T-helper 1 cell treated with Interleukin-12 subunit alpha and Interleukin-12 subunit beta and Interleukin-4 antibody, amounts not matched to agents 30 μg/mL and 1 μg/mL, for 36 hours (primary cell): Measurements from ENCODE around the gene DSTYK.
A peak's percentile ranks its signal among the peaks of the same experiment; 100 is the strongest.

Experiments used
- H3K27ac Mint-ChIP-seq: one replicate; pipeline ENCODE4 v1.8.0; 2021; ENCODE audit warnings: mild to moderate bottlenecking, mixed read lengths
- H3K27me3 Mint-ChIP-seq: one replicate; pipeline ENCODE4 v1.8.0; 2021; ENCODE audit warnings: low read depth, mixed read lengths
- H3K36me3 Mint-ChIP-seq: one replicate; pipeline ENCODE4 v1.8.0; 2021; ENCODE audit warnings: low read depth, mixed read lengths
- H3K4me1 Mint-ChIP-seq: one replicate; pipeline ENCODE4 v1.8.0; 2021; ENCODE audit warnings: low read depth, mixed read lengths
- H3K4me3 Mint-ChIP-seq: one replicate; pipeline ENCODE4 v1.8.0; 2021; ENCODE audit warnings: mild to moderate bottlenecking, moderate library complexity, mixed read lengths
- H3K9me3 Mint-ChIP-seq: one replicate; pipeline ENCODE4 v1.8.0; 2021; ENCODE audit warnings: mixed read lengths

The DSTYK gene

DNA sequence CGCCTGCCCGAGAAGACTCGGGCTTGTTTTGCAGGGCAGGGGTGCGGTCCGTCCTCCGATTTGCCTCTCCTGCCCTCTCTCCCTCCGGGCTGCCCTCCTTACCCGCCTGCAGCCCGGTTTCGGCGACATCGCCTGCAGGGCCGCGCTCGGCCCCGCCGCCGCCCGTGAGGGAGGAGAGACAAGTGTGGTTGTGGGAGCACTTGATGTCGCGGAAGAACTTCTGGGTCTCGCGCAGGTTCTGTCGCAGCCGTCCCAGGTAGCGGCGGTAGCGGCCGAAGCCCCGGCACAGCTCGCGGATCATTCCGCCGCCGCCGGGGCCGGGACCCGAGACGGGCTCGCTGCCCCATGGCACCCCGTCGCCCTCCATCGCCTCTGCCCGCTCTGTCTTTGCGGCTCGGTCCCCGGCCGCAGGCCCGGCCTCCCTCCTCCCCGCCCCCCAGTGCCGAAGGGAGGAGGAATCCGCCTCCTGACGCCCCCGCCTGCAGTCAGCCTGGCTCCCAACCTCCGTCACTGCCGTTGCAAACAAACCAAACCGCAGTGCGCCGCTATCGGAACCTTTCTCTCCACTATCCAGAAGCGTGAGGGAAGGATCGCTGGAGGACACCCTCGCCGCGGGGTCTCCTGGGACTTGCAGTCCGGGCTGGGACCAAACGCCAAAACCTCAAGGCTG, at the start of gene DSTYK:
Gene DSTYK (minus strand): TSS at position 534 of the 670 bp plus-strand sequence. CDS start 167 bp downstream, at position 367.
- H3K9me3 Mint-ChIP-seq: no peaks in the 10 kb centered on the region
- peaks cover 1% of the 10 kb centered on the region for H3K36me3 Mint-ChIP-seq
- H3K4me1 Mint-ChIP-seq: peaks cover 33% of the 10 kb centered on the region
- peak within 1 kb of the TSS; percentile 98 for H3K27ac Mint-ChIP-seq
- peak within 1 kb of the TSS; percentile 96 for H3K4me3 Mint-ChIP-seq
- H3K27me3 Mint-ChIP-seq: no peaks in the 10 kb centered on the region

GRCh38 chr1:205259998-205260397, 48.5 kb upstream of the DSTYK start:
- no peaks in the 10 kb centered on the region for H3K36me3 Mint-ChIP-seq
- no peak overlapping the region for H3K4me3 Mint-ChIP-seq
- peaks cover 28% of the 10 kb centered on the region for H3K4me1 Mint-ChIP-seq
- H3K27ac Mint-ChIP-seq: no peak overlapping the region
- H3K27me3 Mint-ChIP-seq: no peaks in the 10 kb centered on the region
- no peaks in the 10 kb centered on the region for H3K9me3 Mint-ChIP-seq

- no peaks in the 10 kb centered on the region for H3K27me3 Mint-ChIP-seq
- H3K9me3 Mint-ChIP-seq: no peaks in the 10 kb centered on the region
- no peak overlapping the region for H3K27ac Mint-ChIP-seq
- H3K4me1 Mint-ChIP-seq: peaks cover 28% of the 10 kb centered on the region
- H3K4me3 Mint-ChIP-seq: no peak overlapping the region
- H3K36me3 Mint-ChIP-seq: no peaks in the 10 kb centered on the region
These were observed 47.9 kb upstream of the DSTYK start for GRCh38 chr1:205259324-205259832.

- Mint-ChIP-seq H3K36me3 (no peaks in the 10 kb centered on the region), H3K9me3 (no peaks in the 10 kb centered on the region), H3K4me3 (no peak overlapping the region), H3K4me1 (peaks cover 28% of the 10 kb centered on the region), H3K27ac (no peak overlapping the region), H3K27me3 (no peaks in the 10 kb centered on the region)
These were observed 47.2 kb upstream of the DSTYK start for GRCh38 chr1:205258719-205259118.

GRCh38 chr1:205258261-205258691, 46.8 kb upstream of the DSTYK start:
- no peak overlapping the region for H3K27ac Mint-ChIP-seq
- peaks cover 26% of the 10 kb centered on the region for H3K4me1 Mint-ChIP-seq
- H3K9me3 Mint-ChIP-seq: no peaks in the 10 kb centered on the region
- no peak overlapping the region for H3K4me3 Mint-ChIP-seq
- H3K27me3 Mint-ChIP-seq: no peaks in the 10 kb centered on the region
- H3K36me3 Mint-ChIP-seq: no peaks in the 10 kb centered on the region

GRCh38 chr1:205257735-205258134, 46.2 kb upstream of the DSTYK start:
- Mint-ChIP-seq H3K9me3 (no peaks in the 10 kb centered on the region), H3K4me3 (no peak overlapping the region), H3K36me3 (no peaks in the 10 kb centered on the region), H3K27me3 (no peaks in the 10 kb centered on the region), H3K4me1 (peaks cover 21% of the 10 kb centered on the region), H3K27ac (no peak overlapping the region)

- no peaks in the 10 kb centered on the region for H3K36me3 Mint-ChIP-seq
- no peaks in the 10 kb centered on the region for H3K27me3 Mint-ChIP-seq
- no peaks in the 10 kb centered on the region for H3K9me3 Mint-ChIP-seq
- peaks cover 16% of the 10 kb centered on the region for H3K4me1 Mint-ChIP-seq
- no peak overlapping the region for H3K4me3 Mint-ChIP-seq
- H3K27ac Mint-ChIP-seq: no peak overlapping the region
These were observed 45.6 kb upstream of the DSTYK start for GRCh38 chr1:205256951-205257625.

DNA sequence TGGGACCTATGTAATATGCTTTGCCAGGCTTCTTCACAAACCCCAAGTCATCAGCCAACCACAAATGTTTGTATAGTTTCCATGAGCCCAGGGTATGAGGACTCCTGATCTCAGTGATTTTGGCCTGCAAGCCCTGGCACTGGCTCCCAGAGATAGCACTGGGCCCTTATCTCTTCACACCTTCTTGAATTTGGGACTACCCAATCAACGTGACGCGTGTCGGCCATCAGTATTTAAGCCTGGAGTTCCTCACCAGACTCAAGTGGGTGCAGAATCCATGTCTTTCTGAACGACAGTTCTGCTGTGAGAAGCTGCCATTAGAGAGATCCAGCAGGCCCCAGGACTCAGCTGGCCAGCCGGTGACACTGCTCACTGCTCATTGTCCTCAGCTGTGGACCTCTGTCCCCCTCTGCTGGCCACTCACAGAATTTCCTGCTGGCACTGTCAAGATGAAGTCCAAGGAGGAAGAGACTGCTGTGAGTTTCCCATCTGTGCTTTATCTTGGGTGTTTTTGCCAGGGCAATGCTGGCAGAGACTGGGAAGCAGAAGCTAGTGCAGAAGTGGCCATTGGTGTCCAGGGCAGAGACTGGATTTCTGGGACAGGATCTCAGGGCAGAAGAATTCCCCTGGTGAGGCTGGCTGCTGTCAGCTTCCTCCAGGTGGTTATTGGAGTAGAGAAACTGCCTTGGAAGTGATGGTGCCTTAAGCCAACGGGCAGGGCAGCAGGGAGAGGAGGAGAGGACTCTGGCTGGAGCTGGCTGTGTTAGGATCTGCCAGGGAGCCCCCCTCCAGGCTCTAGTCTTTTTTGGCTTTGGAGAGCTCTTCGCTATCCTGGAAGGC, 44.7 kb upstream of the DSTYK start:
- no peaks in the 10 kb centered on the region for H3K9me3 Mint-ChIP-seq
- peaks cover 11% of the 10 kb centered on the region for H3K4me1 Mint-ChIP-seq
- no peaks in the 10 kb centered on the region for H3K36me3 Mint-ChIP-seq
- no peaks in the 10 kb centered on the region for H3K27me3 Mint-ChIP-seq
- H3K4me3 Mint-ChIP-seq: no peak overlapping the region
- H3K27ac Mint-ChIP-seq: no peak overlapping the region

- H3K4me1 Mint-ChIP-seq: peaks cover 24% of the 10 kb centered on the region
- H3K36me3 Mint-ChIP-seq: no peaks in the 10 kb centered on the region
- no peaks in the 10 kb centered on the region for H3K9me3 Mint-ChIP-seq
- no peak overlapping the region for H3K27ac Mint-ChIP-seq
- H3K27me3 Mint-ChIP-seq: no peaks in the 10 kb centered on the region
- no peak overlapping the region for H3K4me3 Mint-ChIP-seq
These were observed 40.1 kb upstream of the DSTYK start for GRCh38 chr1:205251576-205251975.

DNA sequence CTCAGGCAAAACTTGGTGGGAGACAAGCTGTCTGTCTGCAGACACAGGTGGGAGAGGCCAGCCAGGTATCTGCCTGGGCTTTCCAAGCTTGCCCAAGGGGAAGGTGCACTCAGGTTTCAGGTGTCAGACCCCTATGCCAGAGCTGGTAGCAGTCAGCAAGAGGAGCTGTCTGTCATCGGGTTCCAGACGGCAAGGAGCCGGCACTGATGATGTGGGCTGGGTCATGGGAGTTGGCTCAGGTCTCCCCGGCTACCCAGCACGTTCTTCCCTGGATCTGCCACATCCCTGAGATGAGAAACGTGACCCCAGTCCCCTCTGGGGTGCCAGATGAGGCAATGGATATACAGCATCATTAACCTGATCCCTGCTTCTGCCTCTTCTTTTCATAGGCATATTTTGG, 39.2 kb upstream of the DSTYK start:
- H3K36me3 Mint-ChIP-seq: no peaks in the 10 kb centered on the region
- H3K27me3 Mint-ChIP-seq: no peaks in the 10 kb centered on the region
- peaks cover 26% of the 10 kb centered on the region for H3K4me1 Mint-ChIP-seq
- H3K4me3 Mint-ChIP-seq: no peak overlapping the region
- no peak overlapping the region for H3K27ac Mint-ChIP-seq
- no peaks in the 10 kb centered on the region for H3K9me3 Mint-ChIP-seq

DNA sequence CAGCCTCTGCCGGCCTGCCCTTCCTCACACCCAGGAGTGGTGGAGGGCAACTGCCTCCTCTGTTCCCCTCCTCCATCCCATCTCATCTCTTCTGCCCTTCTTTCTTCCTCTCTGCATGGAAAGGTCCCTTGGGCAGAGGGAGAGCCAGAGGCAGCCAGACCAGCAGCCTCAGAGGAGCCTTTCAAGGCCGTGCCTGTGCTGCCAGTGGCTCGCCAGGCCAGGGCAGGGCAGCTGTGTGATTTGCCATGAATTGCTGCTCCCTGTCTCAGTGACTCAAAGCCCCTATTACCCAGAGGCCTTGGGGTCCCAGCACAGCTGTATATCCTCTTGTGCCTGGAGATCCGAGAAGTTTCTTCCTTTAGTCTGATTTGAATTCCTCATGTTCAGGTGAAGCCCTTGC, 38.1 kb upstream of the DSTYK start:
- peaks cover 26% of the 10 kb centered on the region for H3K4me1 Mint-ChIP-seq
- H3K9me3 Mint-ChIP-seq: no peaks in the 10 kb centered on the region
- no peaks in the 10 kb centered on the region for H3K27me3 Mint-ChIP-seq
- no peak overlapping the region for H3K27ac Mint-ChIP-seq
- H3K4me3 Mint-ChIP-seq: no peak overlapping the region
- no peaks in the 10 kb centered on the region for H3K36me3 Mint-ChIP-seq

GRCh38 chr1:205248793-205249601, 37.5 kb upstream of the DSTYK start:
- Mint-ChIP-seq H3K9me3 (no peaks in the 10 kb centered on the region), H3K27me3 (no peaks in the 10 kb centered on the region), H3K27ac (peak overlapping the region; percentile 18), H3K36me3 (no peaks in the 10 kb centered on the region), H3K4me3 (no peak overlapping the region), H3K4me1 (peaks cover 26% of the 10 kb centered on the region)

DNA sequence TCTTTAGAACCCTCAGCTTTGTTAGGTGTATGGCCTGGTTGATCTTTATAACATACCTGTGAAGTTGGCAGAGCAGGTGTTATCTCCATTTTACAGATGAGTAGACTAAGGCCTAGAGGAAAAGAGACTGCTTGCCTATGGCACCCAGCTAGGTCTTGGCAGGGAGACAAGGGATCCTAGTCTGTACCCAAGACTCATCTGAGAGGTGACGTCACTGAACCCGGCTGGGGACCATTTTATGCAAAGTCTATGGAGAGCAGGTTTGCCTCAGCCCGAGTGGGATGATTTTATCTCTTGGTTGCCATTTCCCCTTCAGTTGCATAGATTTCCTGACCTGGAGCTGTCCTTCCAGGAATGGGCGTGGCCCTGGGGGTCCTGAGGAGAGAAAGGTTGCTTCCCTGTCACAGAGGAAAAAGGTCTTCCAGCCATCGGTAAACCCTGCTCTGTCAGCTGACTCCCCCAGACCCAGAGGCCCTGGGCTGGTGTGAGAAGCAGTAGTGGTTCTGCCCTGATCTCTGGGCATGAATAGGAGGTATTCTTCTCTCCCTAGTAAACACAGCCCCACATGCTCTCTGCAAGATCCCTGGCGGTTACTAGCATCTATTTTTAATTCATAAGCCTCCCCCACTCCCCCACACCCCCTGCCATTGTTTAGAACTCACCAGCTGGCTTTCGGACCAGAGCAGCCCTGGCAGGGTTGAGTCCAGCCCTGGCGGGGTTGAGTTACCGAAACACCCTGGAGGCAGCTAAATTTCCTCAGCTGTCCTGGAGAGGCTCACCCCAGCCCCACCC, 35.8 kb upstream of the DSTYK start:
- no peaks in the 10 kb centered on the region for H3K27me3 Mint-ChIP-seq
- H3K36me3 Mint-ChIP-seq: peaks cover 2% of the 10 kb centered on the region
- H3K4me3 Mint-ChIP-seq: no peak overlapping the region
- peaks cover 26% of the 10 kb centered on the region for H3K4me1 Mint-ChIP-seq
- H3K27ac Mint-ChIP-seq: peak overlapping the region; percentile 23
- no peaks in the 10 kb centered on the region for H3K9me3 Mint-ChIP-seq
